HG02970 (cell line): ENCODE results near the gene AIM2.
"Not testable (repeated sequence)": the region's sequence is repeated elsewhere in the genome, so short reads cannot be mapped to it uniquely, and the experiment has no call there.

Experiments
- ATAC-seq: cut with Tn5 transposase; IDR thresholded peaks from one replicate; pipeline ENCODE4 v1.9.1; 2021; ENCODE audit warnings: mild to moderate bottlenecking, moderate library complexity, moderate number of reproducible peaks; ENCODE audit not compliant: unreplicated experiment, low FRiP score

Gene AIM2

DNA sequence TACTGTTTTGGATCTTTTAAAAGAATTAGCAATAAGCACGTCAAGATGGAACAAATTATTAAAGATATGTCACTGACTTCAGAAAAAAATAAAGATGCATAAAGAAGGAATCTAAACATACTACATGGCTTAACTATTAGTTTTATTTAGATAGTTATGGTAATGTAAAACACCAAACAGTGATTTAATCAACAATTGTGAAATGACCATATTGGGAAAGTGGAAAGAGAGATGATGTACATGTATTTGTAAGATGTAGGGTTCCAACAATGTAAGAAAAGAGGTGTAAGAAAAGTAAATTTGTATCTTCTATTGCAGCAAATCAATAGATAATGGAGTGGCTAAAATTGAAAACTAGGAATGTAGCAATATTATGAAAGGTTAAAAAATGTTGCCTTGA is 6.4 kb upstream of the AIM2 start:
- no peak for ATAC-seq

GRCh38 chr1:159081626-159082025 is 5.1 kb upstream of the AIM2 start:
- ATAC-seq = no peak

- no peak for ATAC-seq
Measured at GRCh38 chr1:159079525-159079924, 3.0 kb upstream of the AIM2 start.

DNA sequence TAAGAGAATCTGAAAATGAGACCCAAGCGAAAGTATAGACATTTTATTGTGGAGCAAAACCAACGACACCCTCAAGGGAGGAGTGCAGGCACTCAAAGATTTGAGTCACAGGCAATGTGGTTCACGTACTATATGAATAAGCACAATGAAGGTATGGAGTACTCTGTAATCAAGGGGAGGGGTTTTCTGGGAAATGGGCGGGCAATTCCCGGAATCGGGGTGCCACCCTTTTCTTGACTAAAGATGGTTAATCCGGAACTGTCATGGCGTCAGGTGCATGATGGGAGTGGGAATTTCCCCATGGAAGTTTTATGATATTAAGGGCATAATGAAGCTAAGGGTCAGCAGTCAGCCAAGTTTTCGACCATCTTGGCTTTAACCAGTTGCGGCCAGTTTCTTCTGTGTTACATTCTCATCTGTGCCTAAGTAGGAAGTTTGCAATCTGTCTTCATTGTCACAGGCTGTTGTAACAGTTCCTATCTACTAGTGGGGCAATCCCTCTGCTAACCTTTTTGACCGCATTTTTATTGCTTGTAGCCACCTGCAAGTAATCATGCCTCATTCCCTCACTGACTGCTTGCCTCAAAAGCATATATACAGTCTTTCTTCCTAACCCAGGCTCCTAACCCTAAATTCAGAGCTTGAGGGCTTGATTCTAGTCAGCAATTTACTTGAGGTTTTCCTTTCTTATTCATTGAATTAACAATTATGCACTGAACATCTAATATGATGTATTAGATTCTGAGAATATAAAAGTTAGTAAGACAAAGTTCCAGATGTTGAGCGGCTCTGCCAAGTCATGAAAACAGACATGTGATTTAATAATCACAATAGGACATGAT is 775 bp upstream of the AIM2 start:
- peak; percentile 78 for ATAC-seq

- ATAC-seq = no peak
Measured at GRCh38 chr1:159071970-159072582, 4.5 kb downstream of the AIM2 start.

GRCh38 chr1:159068886-159069285 is 7.7 kb downstream of the AIM2 start:
- no peak for ATAC-seq

GRCh38 chr1:159067699-159068621 is 8.6 kb downstream of the AIM2 start:
- peak; percentile 84 for ATAC-seq

DNA sequence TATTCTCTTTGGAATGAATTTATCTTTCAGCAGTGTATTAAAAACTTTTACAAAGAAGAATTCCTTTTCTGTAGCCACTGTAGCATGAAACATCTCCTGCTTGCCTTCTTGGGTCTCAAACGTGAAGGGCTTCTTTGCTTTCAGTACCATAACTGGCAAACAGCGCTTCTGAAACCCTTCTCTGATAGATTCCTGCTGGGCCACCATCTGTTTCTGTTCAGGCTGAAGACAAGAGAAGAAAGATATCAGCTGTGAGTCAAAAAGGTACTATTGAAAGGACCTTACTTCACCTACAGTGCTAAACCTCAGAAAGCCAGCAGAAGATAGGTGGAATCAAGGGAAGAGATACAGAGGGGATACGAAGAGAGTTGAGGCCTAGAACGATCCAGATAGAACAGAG is 10.5 kb downstream of the AIM2 start:
- ATAC-seq = no peak

DNA sequence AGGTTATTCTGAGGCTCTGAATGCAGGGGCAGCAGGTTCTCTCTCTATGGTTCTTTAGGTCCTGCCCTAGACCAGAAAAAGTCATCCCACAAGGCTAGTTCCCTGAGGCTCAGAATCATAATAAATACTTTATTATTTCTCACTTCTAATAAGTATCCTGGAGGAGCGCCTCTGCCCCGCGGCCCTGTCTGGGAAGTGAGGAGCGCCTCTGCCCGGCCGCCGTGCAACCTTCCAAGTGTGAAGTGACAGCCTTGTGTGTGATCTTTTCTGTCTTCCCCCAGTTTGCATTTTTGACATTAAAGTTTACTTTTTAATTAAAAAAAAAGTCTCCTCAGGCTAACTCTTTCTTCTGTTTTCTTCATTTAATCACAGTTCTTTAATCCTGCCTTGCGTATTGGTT is 11.5 kb downstream of the AIM2 start:
- no peak for ATAC-seq

DNA sequence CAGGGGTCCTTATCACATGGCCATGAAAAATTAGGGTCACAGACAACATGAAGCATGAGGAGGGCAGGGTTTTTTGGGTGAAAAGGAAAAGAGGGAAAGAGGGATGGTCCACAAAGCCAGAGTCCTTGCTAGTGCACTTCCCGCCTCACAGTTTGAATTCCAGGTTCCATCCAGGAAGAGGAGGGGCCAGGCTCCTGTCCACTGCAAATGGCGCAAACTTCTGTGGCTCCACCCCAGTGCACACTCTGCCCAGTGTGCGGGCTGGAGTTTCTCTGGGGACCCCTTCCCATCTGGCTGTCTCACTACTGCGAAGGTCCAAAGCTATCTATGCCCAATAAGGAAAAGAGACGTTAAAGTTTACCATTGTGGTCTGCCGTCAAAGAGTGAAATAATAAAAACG is 17.8 kb downstream of the AIM2 start:
- no peak for ATAC-seq

GRCh38 chr1:159056069-159056698 is 20.4 kb downstream of the AIM2 start:
- no peak for ATAC-seq

- ATAC-seq = no peak
Measured at GRCh38 chr1:159055181-159055641, 21.4 kb downstream of the AIM2 start.

- ATAC-seq = no peak
Measured at GRCh38 chr1:159054427-159054826, 22.1 kb downstream of the AIM2 start.

- no peak for ATAC-seq
Measured at GRCh38 chr1:159051436-159051835, 25.1 kb downstream of the AIM2 start.

- not testable (repeated sequence) for ATAC-seq
Measured at GRCh38 chr1:159046486-159046885, 30.1 kb downstream of the AIM2 start.

- ATAC-seq = no peak
Measured at GRCh38 chr1:159040893-159041724, 35.5 kb downstream of the AIM2 start.

DNA sequence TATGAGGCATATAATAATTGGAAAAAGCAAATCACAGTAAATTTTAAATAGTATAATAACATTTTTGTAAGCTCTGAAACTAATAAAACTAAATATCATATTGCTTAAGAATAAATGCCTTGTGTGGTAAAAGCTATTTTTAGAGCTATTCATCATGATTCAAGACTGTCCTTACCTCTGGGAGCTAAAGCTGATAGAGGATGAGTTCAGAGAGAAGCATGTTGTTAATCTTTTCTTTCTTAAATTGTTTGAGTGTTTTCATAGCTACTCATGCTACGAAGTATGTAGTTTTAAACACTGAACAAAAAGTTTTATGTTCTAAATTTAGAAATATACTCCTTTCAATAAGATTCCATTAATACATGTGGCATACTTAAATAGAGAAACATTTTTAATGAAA is 36.4 kb downstream of the AIM2 start:
- ATAC-seq = no peak

DNA sequence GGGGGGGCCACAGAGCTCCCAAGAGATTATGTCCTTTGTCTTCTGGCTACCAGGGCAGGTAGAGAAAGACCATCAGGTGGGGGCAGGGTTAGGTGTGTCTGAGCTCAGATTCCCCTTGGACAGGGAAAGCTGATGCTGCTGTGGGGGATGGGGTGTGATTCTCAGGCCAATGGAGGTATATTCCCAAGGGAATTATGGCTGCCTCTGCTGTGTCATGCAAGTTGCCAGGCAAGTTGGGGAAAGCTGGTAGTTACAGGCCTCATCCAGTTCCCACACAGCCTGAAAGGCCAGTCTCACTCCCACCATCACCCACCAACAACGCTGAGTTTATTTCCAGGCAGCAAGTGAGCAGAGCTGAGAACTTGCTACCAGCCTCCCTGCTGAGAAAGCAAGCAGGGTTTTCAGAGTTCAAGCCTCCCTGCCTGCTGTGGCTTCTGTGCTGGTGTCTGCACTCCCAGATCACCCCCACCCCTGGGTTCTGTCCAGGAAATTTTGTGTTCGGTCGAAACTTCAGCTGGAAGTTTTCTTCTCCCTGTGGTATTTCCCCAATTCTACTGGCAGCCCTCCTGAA is 45.6 kb downstream of the AIM2 start:
- ATAC-seq = no peak

- no peak for ATAC-seq
Measured at GRCh38 chr1:159030311-159030710, 46.3 kb downstream of the AIM2 start.
